T-helper 22 cell (primary cell): ENCODE results near the gene ALDH3B2.
A peak's percentile ranks its signal among the peaks of the same experiment; 100 is the strongest.
"Not testable (repeated sequence)": the region's sequence is repeated elsewhere in the genome, so short reads cannot be mapped to it uniquely, and the experiment has no call there.

ENCODE experiments used
- DNase-seq: peaks from one replicate; pipeline ENCODE4 v3.0.0-alpha.2; 2020; ENCODE audit warnings: low read depth

Gene ALDH3B2

GRCh38 chr11:67662142-67662834, 12.1 kb downstream of the ALDH3B2 start:
- DNase-seq = no peak

GRCh38 chr11:67660752-67661151, 13.7 kb downstream of the ALDH3B2 start:
- not testable (repeated sequence) for DNase-seq

- not testable (repeated sequence) for DNase-seq
Observed at GRCh38 chr11:67659651-67660165, 14.7 kb downstream of the ALDH3B2 start.

GRCh38 chr11:67657300-67657699, 17.1 kb downstream of the ALDH3B2 start:
- no peak for DNase-seq

- no peak for DNase-seq
Observed at GRCh38 chr11:67656278-67656922, 18.0 kb downstream of the ALDH3B2 start.

- DNase-seq = no peak
Observed at GRCh38 chr11:67654225-67654624, 20.2 kb downstream of the ALDH3B2 start.

- DNase-seq = no peak
Observed at GRCh38 chr11:67652965-67653845, 21.2 kb downstream of the ALDH3B2 start.

- no peak for DNase-seq
Observed at GRCh38 chr11:67651976-67652781, 22.2 kb downstream of the ALDH3B2 start.

GRCh38 chr11:67649634-67650510, 24.6 kb downstream of the ALDH3B2 start:
- no peak for DNase-seq

GRCh38 chr11:67648796-67649613, 25.4 kb downstream of the ALDH3B2 start:
- no peak for DNase-seq

- DNase-seq = peak; percentile 24
Observed at GRCh38 chr11:67648140-67648795, 26.2 kb downstream of the ALDH3B2 start.

- no peak for DNase-seq
Observed at GRCh38 chr11:67647471-67647870, 27.0 kb downstream of the ALDH3B2 start.

GRCh38 chr11:67646535-67647336, 27.7 kb downstream of the ALDH3B2 start:
- no peak for DNase-seq

- DNase-seq = no peak
Observed at GRCh38 chr11:67645521-67646461, 28.6 kb downstream of the ALDH3B2 start.

- DNase-seq = no peak
Observed at GRCh38 chr11:67644472-67645418, 29.7 kb downstream of the ALDH3B2 start.

GRCh38 chr11:67644042-67644441, 30.4 kb downstream of the ALDH3B2 start:
- DNase-seq = no peak
